HG03469 (cell line): ENCODE data around the gene KLHL11.
A peak's percentile ranks its signal among the peaks of the same experiment; 100 is the strongest.

Experiments used
- ATAC-seq: cut with Tn5 transposase; IDR thresholded peaks from one replicate; pipeline ENCODE4 v1.9.1; 2021; ENCODE audit warnings: mild to moderate bottlenecking, moderate library complexity, moderate number of reproducible peaks; ENCODE audit not compliant: unreplicated experiment

Gene KLHL11, protein sequence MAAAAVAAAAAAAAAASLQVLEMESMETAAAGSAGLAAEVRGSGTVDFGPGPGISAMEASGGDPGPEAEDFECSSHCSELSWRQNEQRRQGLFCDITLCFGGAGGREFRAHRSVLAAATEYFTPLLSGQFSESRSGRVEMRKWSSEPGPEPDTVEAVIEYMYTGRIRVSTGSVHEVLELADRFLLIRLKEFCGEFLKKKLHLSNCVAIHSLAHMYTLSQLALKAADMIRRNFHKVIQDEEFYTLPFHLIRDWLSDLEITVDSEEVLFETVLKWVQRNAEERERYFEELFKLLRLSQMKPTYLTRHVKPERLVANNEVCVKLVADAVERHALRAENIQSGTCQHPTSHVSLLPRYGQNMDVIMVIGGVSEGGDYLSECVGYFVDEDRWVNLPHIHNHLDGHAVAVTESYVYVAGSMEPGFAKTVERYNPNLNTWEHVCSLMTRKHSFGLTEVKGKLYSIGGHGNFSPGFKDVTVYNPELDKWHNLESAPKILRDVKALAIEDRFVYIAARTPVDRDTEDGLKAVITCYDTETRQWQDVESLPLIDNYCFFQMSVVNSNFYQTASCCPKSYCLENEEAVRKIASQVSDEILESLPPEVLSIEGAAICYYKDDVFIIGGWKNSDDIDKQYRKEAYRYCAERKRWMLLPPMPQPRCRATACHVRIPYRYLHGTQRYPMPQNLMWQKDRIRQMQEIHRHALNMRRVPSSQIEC

DNA sequence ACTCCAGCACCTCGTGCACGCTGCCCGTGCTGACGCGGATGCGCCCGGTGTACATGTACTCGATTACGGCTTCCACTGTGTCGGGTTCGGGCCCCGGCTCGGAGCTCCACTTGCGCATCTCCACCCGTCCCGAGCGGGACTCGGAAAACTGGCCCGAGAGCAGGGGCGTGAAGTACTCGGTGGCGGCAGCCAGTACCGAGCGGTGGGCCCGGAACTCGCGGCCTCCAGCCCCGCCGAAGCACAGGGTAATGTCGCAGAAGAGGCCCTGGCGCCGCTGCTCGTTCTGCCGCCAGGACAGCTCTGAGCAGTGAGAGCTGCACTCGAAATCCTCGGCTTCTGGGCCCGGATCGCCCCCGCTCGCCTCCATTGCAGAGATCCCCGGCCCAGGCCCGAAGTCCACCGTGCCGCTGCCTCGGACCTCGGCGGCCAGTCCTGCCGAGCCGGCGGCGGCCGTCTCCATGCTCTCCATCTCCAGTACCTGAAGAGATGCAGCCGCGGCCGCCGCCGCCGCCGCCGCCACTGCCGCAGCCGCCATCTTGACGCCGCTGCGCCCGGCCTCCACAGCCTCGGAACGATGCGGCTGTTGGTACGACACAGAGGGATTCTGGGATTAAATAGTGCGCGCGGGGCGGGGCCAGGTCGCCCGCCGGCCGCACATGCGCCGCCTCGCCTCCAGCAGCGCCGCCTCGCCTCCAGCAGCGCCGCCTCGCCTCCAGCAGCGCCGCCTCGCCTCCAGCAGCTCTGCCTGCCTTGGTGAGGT is at the start of gene KLHL11:
Gene KLHL11 (minus strand): TSS at position 588 of the 760 bp plus-strand sequence. CDS start 53 bp downstream, at position 535.
- peak; percentile 66 for ATAC-seq

DNA sequence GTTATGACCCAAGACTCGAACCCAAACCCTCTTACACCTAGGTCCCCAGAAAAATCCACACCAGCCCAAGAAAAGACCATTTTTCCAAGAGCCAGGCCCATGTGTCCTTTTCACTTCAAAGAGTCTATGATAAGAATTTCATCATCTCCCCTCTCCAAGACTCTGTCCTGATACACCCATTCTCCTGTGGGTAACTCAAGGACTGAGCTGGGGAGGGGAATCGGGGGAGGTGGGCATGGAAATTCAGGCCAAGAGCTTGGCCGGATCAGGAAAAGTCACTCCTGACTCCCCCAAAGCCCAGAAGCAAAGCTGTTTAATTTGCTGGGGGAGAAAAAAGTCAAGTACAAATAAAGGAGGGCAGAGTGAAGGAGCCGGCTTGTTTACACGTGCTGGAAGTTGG is 49.8 kb upstream of the KLHL11 start:
- ATAC-seq: no peak

DNA sequence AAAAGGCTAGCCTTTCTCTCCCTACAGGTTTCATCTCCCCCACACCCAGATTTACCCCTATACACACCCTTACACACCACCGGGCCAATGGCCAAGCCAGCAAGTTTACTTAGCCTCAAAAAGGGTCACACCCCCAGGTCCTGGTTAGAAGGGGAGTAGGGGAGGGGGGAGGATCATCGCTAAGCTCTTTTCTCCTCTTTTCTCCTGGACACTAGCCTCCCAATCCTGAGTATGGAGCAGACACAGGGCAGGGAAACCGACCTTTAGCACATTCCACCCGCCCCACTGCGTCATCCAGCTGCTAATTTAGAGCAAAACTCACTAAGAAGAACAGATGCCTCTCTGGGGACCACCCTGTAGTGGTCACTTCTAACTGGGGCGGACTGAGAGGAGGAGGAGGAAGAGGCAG is 49.1 kb upstream of the KLHL11 start:
- no peak for ATAC-seq

DNA sequence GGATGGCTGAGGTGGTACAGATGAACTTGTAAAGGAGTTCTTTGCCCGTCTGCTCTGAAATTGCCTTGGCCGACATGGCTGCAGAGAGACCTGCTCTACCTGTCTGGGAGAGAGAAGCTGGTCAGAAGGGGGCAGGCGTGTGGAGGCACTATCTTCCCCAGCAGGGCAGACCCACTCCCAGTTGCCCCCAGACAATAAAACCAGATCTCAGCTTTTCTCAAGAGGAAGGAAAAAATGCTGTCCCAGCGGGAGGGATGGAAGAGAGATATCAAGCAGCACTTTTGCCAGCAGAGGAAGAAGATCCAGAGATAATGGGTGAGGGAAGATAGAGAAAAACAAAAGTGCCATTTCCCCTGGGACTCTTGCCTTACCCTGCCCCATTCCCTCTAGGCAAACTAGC is 48.6 kb upstream of the KLHL11 start:
- no peak for ATAC-seq

DNA sequence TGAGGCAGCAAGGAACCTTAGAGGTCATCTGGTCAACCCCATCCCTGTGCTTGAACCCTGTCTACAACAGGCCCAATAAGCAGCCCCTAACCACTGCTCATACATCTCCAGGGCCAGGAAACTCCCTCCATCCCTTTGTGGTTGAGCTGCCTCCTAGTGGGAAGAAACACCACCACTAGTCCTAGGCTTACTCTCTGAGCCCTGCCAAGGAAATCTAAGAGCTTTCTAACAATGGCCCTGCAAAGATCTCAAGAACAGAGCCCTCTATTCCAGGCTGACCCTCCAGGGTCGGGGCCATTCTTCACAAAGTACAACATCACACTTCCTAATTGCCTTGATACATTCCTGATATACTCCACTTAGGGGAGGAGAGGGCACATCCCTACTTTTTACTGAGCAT is 47.7 kb upstream of the KLHL11 start:
- ATAC-seq: no peak

DNA sequence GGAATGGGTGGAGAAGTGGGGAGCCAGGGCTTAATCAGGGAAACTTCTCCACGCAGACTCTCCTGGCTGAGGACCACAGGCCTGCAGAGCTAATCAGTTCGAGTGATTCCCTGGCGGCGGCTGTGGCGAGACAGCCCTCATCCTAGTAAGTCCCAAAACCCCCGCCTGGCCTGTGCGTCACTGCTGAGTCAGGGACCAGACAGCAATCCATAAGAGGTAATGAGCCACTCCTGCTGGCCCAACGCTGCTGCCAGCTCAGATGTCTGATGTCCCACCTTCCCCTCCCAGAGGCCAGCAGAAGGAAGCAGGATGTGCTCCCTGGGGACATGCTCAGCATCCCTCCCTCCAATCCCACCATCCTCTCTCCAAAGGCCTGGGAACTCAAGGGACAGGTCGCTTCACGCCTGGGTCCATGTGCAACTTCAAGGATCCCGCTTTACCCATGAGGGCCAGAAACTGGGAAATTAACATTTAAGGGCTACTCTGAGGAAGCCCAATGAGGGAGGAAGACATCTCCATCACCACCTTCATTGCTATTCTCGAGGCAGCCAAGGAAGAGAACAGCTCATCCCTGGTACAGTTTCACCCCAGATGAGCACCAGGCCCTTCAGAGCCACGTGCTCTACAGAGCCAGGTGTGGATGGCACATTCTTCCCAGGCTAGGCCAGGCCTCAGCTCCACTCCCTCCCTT is 45.6 kb upstream of the KLHL11 start:
- ATAC-seq: no peak

DNA sequence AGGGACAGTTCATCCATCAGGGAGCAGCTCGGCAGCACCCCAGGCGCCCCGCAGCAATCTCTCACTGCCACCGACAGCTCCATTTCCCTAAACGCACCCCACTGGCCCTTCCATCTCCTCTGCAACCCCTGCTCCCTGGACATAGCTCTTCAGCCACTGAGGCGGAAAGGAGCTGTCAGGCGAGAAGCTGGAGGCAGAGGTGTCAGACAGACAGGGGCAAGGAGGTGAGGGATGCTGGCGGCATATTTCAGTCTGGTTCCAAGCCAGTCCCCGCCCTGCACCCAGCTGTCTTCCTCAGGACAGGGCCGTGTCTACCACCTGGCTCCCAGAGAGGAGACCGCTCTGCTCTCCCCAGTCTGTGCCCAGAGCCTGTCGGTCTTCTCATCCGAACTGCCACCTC is 43.9 kb upstream of the KLHL11 start:
- ATAC-seq: no peak

DNA sequence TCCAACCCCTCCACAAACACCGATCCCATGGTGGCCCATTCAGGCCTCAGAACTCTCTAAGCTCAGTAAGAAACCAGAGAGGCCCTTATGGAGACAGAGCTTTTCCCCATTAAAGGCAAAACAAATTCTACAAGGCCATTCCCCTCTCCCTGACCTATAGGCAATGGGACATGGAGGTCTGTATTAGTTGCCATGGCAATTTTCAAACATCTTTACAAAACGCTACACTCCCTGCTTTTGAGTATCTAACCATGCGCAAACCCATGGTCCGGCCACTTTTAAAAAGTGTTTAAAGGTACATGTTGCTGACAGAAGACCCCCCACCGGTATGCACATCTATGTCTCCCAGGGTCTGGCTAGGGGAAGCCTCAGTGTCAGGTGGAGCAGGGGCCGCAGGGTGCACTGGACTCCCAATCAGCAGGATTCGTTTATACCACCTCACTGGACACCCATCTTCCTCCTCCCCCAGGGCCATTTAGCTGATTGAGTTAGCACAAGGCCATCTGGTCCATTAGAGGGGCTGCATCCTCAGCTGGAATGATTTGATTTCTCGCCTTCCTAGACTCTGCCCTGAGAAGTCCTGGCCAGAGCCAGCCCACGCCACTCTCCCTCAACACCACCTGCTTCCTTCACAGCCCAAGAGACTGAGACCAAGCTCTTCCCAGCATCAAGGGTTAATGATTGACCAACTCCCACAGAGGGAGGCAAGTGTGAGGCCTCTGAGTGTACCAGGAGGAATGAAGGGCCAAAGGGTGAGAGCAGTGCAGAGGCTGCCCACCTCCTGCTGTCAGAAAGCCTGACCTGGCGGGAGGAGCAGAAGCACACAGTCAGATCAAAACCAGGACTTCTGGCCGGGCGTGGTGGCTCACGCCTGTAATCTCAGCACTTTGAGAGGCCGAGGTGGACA is 42.7 kb upstream of the KLHL11 start:
- no peak for ATAC-seq

DNA sequence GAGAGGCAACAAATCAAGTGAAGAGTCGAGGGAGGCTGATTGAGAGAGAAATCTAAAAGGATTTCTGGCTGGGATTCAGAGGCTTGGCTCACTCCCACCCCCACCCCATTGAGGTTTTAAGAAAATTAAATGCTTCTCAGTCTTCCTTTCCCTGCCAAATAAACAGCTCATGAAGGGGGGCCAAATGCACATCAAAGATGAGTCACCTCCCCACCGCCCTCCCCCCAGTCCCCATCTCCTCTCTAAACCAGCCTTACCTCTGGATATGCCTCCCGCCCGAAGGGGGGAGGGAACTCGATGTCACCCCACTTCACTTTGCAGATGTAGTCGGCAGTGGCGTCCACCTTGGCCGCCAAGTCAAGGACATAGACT is 41.9 kb upstream of the KLHL11 start:
- ATAC-seq: no peak

DNA sequence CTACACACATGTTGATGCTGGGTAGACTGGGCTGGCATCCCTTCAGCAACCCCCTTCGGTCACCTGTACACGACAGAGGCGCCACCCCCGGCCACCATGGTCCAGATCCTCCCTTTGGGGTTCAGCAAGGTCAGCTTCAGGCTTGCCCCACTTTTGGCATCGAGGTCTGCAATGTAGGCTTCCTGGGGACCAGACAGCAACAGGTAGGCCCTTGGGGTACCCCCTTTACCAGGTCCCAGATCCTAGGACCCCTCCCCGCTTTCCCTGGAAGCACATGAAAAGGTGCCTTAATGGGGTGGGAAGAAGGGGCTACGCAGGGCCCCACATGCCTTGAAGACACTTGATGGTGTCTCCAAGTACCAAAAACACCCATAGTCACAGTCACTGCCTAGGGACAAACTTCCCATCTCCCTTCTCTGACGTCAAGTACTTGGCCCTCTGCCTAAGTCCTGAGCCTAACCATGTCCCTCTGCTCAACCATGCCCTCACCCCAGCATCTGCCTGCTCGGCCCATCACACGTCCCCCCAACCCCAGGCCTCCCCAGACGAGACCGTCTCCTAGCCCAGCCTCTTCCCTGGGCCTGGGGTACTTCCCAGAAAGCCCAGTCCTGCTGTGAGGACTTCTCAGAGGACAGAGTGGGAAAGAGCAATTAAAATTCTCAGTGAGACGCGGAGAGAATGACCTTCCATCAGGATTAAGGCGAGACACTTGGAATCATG is 41.4 kb upstream of the KLHL11 start:
- ATAC-seq: no peak

DNA sequence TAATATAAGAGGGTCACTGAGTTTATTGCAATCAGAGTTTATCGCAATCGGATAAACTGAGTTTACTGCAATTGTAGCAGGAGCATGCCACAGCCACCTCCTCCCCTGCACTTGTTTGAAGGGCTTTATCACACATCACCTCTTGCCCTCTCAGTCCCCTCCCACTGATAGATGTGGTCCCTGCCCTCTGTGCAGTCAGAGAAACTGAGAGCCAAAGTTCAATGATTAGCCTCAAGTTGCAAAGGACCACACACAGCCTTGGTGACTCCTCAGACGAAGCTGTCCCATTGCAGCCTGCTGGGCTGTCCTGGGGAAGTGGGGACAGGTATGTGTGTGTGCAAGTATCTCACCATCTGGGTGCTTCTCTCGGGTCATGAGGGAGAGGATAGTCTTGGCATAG is 39.9 kb upstream of the KLHL11 start:
- no peak for ATAC-seq

DNA sequence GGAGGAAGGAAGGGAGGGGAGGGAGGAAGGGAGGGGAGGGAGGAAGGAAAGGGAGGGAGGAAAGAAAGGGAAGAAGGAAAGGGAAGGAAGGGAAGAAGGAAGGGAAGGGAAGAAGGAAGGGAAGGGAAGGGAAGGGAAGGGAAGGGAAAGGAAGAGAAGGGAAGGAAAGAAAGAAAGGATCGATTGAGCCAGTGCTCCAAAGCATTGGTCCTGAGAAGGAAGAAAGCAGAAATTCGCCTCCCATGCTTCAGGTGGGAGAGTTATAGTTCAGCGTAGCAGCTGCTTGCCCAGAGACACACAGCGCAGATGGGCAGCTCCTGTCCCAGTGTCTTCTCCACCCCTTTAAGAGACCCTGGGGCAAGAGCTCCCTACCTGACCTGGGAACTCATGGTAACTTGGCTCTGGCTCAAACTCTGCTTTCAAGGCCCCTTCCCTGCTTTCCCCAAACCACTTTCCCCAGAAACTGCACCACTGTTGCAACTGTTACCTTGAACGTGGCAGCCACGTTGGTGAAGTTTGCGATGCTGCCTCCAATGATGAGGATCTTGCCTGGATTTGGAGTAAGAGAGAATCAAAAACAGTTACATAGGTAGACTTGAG is 39.1 kb upstream of the KLHL11 start:
- ATAC-seq: no peak

DNA sequence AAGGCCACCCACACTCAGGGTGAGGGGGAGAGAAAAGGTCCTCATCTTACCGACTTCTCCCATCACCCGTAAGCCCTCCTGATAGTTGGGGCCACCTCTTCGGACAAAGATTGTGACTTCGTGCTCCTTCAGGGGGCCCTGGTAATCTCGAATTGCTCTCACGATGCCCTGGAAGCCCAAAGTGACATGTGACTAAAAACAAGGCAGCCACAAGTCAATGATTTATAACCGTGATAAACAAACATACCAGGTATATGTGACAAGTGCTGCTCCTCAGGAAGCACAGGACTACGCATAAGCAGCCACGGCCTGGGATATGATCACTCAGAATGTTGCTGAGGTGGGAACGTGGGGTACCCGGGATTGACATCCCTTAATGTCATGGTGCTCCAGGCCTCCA is 36.4 kb upstream of the KLHL11 start:
- ATAC-seq: no peak

DNA sequence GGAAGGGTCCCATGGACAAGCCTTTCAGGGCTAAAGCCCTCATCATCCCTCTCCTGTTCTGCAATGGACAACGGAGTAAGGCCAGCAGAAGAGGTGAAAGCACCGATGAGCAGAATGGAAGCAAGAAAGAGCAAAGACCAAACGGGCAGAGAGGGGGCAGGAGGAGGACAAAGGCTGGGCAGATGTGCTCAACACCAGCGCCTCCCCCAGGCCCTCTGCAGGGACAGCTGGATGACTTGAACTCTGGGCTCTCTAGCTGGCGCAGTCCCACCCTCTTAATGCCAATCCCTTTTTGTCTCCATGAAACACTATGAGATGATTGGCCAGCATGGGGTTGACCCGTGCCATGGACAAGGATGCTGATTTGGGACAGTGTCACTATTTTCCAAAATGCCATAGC is 31.5 kb upstream of the KLHL11 start:
- ATAC-seq: no peak

DNA sequence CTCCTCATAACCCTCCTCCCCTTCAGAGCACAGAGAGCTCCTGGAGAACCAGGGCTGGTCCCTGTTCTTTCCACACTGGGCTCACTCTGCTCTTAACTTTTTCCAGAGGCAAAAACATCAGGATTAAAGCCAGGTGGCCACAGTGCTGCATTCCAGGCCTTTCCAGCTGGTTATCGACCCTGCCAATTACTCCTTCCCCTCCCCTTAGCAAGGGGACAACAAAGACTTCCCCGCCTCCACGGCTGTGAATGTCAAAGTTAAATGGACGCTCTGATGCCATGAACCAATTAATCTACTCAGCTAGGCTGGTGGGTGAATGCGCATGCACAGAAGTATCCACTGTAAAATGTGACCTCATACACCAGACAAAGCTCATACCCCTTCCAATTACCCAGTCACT is 30.4 kb upstream of the KLHL11 start:
- ATAC-seq: no peak

DNA sequence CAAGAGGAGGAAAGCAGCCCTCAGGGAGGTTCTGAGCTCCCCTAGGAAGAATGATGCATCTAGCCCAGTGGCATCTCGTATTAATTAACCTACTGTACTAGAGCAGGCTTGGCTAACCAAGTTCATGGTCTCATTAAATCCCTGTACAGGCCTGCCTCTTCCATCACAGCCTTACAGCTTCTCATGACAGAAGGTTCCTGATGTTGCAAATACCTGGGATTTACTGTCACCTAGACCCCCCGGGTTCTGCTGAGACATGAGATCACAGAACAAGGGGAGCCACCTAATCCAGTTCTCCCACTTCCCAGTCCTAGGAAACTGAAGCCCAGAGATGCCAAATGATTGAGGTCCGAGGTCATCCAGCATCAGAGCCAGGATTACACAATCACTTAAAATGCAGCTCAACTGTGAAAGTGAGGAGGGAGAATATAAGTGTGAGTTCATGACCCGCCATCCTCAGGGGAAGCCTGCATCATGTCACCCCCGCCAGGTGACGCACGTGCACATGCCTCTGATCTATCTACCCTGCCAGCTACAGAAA is 29.6 kb upstream of the KLHL11 start:
- no peak for ATAC-seq

DNA sequence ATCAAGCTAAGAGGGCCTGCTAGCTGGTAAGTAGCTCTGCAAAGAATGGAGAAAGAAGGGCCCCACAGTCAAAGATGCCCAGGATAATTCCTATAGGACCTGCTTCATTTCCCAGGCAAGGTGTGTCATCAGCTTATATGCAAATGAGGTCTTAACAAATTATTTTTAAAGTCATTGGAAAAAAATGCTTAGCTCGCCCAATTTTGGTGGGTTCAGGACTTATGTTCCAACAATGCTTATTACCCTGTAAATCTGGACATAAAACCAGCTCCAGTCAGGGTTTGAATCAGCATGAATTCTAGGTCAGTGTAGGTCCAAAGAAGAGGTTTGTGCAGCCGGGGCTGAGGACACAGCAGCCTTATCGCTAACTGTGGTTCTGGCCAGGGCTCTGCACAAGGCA is 28.2 kb upstream of the KLHL11 start:
- ATAC-seq: no peak

DNA sequence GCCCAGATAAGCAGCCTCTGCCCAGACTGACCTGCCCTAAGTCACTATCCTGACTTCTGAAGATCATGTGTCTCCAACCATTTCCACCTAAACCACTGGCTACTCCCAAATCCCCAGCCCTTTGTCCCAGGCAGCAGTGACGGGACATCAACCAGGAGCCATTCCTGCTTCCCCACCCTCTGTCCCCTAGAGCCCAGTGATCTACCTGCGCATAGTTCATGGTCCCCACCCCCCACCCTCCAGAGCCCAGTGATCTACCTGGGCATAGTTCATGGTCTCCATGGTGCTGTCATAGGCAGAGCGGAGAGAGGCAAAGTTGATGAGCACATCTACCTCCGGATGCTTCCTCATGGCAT is 26.8 kb upstream of the KLHL11 start:
- ATAC-seq: no peak
